ENCODE data around the gene TAL1.
A peak's percentile ranks its signal among the peaks of the same experiment; 100 is the strongest.

TAL1 gene

GRCh38 chr1:47186267-47187185 is 45.5 kb downstream of the TAL1 start:
- DNase-seq, result no peak

DNA sequence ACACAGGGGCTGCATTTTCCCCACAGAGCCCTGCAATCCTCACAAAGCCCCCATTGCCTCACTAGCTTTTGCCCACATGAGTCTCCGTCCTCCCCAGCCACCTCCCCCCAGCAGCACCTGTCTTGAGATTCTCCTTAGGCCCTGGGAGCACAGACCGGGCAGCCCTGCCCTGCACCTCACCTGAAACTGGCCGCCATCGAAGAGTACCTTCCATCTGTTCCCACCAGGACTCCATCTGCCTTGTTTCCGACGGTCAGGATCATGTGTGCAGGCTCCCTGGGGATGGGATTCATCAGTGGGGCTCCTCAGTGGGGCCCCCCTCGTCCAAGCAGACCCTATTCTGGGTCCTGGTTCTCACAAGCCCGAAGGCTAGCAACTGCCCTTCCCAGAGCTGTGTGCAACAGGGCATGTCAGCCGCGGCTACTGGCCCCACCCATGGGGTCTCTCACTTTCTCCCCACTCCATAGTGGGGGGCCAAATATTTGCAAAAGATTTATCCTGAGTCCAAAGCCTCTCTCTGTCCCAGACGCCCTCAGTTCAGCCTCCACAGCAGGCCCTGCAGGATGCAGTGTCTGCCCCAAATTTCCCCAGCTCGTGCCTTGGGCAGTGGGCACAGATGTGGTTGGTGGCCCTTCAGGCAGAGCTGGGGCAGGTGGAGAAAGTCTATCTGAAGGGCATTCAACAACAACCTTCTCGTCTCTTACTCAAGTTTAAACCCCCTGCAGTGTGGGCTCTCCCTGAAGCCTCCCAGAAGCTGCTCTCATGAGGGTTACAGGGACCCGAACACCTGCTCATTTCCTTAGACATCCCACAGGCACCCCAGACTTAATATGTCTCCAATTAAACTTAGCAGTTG is 47.0 kb downstream of the TAL1 start:
- DNase-seq, result no peak

DNA sequence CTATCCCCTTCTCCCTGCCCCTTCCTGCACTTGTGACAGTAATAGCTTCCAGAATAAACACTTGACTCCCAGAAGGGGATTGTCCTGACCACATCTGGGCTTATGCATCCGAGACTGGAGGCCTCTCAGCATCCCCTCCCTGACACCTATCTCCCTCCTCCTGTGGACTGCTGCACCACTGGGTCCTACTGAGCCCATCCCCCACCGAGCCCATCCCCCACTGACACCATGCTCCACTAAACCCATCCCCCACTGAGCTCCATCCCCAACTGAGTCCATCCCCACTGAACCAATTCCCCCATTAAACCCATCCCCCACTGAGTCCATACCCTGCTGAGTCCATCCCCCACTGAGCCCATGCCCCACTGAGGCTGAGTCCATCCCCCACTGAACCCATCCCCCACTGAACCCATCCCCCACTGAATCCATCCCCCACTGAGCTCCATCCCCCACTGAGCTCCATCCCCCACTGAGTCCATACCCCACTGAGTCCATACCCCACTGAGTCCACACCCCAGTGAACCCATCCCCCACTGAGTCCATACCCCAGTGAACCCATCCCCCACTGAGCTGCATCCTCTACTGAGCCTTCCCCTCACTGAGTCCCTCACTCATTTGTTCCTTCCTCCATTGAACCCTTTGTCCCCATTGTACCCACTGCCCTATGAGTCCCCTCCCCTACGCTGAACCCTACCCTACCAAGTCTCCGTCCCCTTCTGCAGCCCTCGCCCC is 47.8 kb downstream of the TAL1 start:
- peak; percentile 27 for DNase-seq

DNA sequence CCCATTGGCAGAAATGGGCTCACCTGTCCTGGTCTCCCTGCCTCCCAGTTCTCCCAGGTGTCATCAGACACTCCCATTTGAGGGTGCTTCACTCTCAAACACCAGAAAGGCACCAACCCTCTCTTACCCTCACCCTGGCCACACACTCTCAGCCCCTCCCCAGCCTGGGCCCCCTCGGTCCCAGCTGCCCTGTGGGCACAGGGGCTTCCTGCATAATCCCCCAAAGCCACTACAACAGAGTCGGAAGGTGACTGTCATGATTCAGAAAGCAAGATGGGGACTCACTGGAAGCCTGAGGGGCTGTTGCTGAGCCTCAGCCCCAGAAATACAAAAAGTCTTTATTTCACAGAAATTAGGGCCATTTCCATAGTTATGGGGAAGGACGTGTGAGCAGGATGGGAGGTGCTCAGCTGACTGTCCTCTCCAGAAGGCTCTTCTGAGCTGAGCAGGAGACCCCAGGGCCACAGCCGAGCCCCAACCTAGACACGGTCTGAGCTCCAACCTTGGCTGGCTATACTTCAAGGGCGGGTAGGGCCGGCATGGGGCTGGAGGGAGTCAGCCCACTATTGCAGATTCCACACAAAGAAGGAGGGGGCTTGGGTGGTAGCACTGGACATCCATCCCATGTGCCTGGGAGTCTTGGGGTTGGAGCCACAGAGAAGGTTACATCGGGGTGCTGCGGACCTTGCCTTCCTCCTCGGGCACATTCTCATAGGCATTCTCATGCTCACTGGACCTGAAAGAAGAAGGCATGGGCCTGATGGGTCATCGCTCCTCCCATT is 48.5 kb downstream of the TAL1 start:
- DNase-seq, result no peak

GRCh38 chr1:47182676-47183235 is 49.3 kb downstream of the TAL1 start:
- no peak for DNase-seq

GRCh38 chr1:47181955-47182675 is 49.9 kb downstream of the TAL1 start:
- no peak for DNase-seq

DNA sequence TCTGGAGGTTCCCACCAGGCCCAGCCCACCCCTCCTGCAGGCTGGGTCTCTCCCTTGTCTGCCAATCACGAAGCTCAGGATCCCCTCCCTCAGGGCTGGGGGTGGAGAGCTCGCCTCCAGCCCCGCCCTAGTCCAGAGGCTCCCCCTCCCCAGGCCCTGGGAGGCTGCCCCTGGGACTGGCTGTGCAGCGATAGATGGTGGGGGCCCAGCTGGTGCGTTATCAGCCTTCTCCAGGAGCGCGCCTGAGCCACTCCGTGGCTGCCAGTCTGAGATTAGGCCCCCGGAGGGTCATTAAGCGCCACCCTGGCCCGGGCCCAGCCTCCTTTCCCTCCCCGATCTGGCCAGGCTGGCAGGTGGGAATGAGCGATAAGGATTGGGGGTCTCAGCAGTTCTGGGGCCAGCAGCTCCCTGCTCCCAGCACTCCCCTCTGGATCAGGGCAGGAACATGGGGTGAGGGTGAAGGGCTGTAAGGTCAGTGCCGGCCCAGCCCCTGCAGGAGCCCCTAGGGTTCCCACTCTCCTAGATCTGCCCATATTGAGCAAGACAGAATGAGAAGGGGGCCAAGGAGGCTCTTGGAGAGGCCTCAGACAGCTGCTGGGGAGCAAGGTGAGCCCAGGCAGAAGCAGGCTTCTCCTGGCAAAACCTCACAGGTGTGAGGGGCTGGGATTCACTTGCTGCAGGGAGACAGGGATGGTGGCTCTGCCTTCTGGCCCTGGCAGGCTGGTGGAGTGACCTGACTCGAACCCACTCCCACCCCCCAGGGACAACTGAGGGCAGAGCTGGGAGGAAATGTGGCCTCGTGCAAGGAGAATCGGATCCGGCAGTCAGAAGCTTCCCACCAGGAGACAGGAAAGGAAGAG is 50.7 kb downstream of the TAL1 start:
- peak; percentile 58 for DNase-seq

DNA sequence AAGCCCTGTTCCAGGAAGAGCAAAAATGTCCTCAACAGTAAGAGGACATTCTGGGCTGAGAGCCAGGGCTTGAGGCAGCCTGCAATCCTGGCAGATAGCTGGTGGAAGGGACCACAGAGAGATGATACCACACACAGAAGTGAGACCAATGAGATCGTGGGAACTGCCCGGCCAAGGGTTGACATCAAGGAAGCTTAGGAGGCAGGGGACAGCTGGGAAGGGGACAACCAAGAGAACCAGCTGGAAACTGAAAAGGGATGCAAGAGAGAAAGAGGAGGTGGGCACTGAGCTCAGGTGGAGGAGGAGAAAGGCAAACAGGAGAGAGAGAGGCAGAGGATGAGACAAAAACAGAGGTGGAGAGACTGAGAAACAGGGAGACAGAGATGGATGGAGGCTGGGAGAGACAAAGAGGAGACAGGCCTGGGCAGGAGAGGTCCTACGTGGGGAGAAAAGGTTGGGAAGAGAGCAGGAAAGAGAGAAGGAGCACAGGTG is 51.4 kb downstream of the TAL1 start:
- DNase-seq, result no peak

DNA sequence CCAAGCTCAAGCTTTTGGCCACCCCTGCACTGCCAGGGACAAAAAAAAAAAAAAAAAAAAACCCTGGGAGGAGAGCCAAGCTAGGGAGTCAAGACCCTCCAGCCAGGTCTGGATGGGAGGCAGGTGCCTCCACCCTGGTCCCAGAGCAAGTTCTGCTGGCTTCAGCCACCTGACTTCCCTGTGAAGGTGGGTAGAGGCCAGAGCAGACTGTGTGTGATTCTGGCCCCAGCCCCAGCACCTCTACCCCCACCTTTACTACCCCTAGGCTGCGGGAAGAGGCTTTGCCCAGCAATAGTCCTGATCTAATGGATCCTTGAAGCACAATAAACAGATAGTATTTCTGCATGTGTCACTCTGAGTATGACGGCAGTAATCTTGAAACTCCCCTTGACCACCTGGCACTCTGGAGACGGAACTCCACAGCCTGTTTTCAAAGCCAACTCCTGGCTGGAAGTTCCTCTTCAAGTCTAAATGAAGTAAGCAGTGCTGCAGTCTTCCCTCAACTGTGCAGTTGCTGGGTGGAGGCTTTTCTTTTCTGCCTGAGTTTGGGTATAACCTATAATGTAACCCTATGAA is 51.9 kb downstream of the TAL1 start:
- no peak for DNase-seq

DNA sequence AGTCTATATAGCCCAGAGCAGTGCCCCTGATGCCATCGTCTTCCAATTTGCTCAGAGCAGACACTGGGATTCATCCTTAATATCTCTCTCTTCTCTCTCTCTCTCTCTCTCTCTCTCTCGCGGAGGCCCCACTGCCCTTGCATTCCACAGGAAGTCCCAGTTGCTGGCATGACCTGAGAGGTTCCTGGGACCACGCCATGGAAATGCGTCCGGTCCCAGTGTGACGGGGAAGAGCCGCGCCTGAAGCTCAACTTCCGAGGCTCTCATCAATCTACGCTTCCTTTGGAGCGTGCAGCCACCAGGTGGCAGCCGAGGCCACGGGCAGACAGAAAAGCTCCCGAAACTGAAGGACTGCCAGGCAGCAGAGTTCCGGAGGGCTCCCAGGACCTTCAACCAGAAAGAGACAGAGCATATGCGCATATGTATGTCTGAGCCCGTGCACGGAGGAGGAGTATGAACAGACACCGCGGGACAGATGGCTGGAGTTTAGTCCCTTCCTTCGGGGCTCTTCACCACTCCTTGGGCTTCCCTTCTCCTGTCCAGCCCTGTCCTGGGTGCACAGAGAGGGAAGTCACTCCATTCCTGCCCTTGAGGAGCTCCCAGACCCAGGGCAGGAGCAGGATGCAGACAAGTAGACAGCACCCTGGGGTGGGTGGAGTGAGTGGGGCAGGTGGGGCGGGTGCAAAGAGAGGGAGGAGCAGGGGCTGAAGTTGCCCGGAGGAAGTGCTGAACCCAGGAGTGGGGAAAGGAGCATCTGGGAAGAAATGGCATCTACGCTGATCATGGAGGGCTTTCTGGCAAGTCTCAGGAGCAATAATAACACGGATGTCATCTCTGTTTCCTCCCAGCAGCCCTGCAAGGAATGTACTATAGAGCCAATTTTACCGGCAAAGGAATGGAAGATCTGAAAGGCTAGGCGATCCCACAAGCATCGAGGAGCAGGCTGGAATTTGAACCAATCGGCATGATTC is 52.7 kb downstream of the TAL1 start:
- peak; percentile 92 for DNase-seq

GRCh38 chr1:47178654-47179016 is 53.4 kb downstream of the TAL1 start:
- DNase-seq, result no peak

DNA sequence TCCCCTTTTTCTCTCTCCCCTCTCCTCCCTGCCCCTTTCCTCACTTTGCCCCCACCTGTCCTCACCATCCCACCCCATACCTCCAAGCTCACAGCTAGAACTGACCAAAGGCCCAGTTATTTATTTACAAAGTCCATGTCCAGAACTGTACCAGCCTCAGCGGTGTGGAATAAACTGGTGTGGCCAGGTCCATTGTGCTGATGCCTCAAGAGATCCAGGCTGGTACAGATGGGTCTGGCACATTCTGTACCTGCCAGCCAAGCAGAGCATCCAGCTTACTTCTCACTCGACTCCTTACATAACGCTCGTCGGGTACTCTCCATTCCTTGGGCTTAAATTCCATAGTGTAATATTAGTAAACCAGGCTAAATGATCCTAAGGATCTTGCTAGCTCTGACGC is 54.0 kb downstream of the TAL1 start:
- DNase-seq, result no peak

GRCh38 chr1:47175227-47175934 is 56.6 kb downstream of the TAL1 start:
- peak; percentile 84 for DNase-seq

- peak; percentile 63 for DNase-seq
These were observed 57.4 kb downstream of the TAL1 start for GRCh38 chr1:47174656-47175020.

DNA sequence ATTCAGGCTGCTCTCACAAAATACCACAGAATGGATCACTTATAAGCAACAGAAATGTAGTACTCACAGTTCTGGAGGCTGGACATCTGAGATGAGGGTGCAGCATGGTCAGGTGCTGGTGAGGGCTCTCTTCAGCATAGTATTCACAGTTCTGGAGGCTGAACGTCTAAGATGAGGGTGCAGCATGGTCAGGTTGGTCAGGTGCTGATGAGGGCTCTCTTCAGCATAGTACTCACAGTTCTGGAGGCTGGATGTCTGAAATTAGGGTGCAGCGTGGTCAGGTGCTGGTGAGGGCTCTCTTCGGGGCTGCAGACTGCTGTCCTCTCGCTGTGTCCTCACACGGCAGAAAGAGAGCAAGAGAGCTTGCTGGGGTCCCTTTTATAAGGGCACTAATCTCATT is 59.2 kb downstream of the TAL1 start:
- no peak for DNase-seq

Measured in NCI-H82 (cell line).